HG02571 (cell line): ENCODE results near the gene BCL2.

Experiments used
- ATAC-seq: cut with Tn5 transposase; IDR thresholded peaks from one replicate; pipeline ENCODE4 v1.9.1; 2021; ENCODE audit warnings: mild to moderate bottlenecking, moderate library complexity; ENCODE audit not compliant: unreplicated experiment

BCL2 gene

DNA sequence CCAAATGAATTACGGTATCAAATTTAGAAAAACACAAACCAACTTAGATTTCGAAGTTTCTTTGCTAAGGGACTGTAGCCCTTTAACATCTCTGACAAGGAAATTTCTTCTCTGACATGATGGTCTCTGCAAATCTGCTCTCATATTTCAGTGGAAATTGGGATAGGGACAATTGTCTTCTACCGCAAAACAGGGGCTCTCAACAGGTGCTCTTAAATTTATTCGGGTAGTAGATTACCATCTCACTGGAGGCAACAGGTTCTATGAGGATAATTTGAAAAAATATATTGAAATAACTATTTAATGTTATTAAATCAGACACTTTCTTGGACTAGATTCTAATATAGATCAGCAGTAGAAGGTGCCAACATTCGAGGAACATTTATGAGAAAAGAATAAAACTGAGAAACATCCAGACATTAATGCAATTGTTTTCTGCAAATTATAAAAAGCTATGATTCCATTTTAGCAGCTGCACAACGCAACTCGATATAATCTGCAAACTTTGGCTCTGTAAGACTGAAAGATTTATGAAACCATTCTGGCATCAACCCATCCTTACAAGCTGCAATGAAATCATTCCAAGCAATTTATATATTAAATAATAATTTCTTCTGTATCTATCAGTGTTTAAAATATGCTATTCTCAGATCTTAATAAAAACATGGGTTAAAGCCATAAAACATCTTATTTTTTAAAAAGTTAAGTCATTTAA is 10.0 kb upstream of the BCL2 start:
- no peak for ATAC-seq

GRCh38 chr18:63326011-63326410 is 6.4 kb upstream of the BCL2 start:
- ATAC-seq, result no peak

DNA sequence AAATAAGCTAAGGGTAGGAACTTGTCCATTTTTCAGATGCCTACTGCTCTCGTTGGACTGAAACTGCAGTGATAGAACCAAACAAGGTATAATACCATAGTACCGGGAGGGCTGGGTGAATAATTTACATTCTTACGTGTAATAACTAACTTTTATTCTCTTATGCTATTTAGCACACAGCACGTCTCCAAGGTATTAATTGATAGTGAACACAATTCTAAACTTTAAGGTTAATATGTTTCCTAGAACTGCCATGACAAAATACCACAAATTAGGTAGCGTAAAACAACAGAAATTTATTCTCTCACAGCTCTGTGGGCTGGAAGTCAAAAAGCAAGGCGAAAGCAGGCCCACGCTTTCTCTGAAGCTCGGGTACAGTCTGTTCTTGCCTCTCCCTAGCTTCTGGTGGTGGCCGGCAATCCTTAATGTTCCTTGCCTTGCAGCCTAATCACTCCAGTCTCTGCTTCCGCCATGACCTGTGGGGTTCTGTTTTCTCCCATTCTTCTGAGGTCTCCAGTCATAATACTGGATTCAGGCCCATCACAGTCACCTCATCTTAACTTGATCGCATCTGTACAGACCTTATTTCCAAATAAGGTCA is 5.6 kb upstream of the BCL2 start:
- ATAC-seq, result no peak

DNA sequence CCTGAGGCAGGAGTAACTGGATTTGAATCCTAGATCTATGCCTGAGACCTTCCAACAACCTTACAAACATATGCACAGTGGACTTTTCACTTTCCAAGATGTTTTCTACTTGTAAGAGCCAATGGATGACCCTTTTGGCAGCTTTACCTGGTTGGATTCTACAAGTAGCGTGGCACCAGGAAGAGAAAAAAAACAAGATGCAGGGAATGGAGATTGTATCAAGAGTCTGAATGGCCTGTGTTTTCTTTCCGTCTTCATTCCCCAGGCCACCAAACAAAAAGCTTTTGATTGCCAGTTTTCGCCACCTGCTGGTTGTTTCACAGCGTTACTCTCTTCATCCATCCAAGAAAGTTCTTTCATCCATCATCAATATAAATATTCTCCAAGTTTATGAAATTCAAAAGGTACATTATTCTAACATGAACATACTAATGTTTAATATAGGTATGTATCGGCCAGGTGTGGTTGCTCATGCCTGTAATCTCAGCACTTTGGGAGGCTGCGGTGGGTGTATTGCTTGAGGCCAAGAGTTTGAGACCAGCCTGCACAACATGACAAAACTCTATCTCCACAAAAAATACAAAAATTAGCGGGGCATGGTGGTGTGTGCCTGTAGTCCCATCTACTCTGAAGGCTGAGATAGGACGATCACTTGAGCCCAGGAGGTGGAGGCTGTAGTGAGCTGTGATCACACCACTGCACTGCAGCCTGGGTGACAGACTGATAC is 3.5 kb upstream of the BCL2 start:
- ATAC-seq, result no peak

- no peak for ATAC-seq
These were observed 2.6 kb upstream of the BCL2 start for GRCh38 chr18:63322206-63322605.

GRCh38 chr18:63321291-63321690 is 1.7 kb upstream of the BCL2 start:
- ATAC-seq, result no peak

DNA sequence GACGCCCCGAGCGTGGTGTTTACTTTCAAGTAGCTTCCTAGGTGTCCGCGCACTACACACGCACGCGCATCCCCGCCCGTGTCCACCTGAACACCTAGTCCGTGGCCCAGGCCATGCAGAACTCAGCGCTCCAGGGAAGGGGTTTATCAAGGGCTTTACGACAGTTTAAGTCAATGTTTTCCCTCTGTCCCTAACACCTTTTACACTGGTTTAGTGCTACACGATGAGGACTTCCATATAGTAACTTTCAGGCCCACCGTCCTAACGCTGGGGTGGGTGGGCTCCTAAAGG is 1.4 kb upstream of the BCL2 start:
- no peak for ATAC-seq

DNA sequence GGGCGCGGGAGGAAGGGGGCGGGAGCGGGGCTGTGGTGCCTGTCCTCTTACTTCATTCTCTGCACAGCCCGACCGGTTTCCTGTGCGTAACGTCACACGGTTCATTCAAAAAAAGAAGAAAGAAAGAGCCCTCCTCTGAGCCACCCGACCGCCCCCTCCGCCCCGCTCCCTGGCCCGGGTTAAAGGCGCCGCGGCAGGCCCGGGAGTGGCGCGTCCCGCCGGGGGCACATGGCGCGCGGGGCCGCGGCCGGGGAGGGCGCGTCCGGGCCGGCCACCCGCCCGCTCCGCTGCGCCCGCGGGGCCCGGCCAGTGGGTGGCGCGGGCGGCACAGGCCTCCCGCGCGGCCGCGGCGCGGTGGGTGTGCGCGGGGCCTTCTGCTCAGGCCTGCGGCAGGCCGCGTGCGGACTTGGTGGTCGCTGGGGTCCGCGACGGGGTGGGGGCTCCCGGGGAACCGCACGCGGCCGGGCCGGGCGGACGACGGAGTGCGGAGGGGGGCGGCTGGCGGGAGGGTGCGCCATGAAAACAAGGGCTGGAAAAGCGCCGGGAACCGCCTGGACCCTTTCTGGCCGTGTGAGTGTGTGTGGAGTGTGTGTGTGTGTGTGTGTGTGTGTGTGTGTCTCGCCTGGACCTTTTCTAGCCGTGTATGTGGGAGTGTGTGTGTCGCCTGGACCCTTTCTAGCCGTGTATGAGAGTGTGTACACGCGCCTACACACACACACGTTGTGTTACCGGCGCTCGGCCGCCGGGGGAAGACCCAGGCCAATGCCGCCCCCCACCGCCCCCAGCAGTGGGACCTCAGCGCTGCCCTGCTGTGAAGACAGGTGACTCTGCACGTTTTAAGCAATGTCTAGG is 780 bp upstream of the BCL2 start:
- peak; percentile 57 for ATAC-seq

DNA sequence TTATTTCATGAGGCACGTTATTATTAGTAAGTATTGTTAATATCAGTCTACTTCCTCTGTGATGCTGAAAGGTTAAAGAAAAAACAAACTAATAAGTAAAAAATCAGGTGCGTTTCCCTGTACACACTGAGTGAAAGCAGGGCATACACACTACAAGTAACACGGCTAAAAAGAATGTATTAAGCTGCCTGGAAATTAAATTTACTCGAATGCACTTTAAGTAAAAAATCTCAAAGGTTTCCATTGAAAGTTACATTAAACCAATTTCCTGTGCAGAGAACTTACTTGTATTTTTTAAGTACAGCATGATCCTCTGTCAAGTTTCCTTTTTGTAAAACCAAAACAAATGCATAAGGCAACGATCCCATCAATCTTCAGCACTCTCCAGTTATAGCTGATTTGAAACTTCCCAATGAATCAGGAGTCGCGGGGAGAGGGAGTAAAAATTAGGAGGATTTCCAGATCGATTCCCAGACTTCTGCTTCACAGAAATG is 633 bp downstream of the BCL2 start:
- no peak for ATAC-seq

- ATAC-seq, result peak; percentile 34
These were observed 1.3 kb downstream of the BCL2 start for GRCh38 chr18:63317982-63318888.

- no peak for ATAC-seq
These were observed 2.0 kb downstream of the BCL2 start for GRCh38 chr18:63317556-63317946.

GRCh38 chr18:63316612-63317555 is 2.7 kb downstream of the BCL2 start:
- ATAC-seq, result peak; percentile 18

DNA sequence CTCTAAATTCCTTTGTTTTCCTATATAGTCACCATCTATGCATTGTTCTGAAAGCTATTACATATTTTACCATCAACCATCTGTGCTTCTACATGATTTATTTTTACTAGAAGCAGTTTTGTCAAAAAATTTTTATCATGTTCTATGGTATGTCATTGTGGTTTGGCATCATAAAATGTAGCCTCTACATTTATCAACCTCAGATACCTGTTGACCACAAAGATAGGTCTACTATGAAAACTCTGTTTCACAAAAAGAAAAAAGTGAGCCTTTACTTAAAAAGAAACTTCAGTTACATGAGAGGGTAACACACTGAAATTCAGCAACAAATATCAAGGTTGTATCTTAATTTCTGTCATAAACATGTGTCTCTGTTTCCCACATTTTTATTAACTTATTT is 3.7 kb downstream of the BCL2 start:
- ATAC-seq, result no peak

DNA sequence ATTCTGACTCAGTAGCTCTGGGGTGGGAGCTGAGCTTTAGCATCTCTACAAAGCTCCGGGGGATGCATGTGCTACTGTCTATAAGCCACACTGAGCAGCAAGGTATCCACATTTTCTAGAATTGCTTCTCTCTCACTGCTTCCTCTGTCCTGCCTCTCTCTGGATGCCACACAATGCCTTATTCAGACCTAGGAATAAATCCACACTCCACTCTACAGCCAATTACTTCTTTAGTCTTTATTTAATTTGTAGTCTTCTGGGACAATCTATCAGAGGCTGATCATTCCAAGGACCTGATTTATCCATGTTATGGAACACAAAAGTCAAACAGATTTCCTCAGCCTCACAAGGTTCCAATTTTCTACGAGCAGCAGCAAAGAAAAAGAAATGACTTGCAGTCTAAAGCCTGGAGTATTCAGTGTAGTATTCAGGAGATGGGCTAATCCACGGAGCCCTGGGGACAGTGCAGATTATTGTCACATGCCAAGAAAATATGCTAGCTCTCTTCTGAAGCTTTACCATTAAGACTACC is 4.4 kb downstream of the BCL2 start:
- no peak for ATAC-seq

DNA sequence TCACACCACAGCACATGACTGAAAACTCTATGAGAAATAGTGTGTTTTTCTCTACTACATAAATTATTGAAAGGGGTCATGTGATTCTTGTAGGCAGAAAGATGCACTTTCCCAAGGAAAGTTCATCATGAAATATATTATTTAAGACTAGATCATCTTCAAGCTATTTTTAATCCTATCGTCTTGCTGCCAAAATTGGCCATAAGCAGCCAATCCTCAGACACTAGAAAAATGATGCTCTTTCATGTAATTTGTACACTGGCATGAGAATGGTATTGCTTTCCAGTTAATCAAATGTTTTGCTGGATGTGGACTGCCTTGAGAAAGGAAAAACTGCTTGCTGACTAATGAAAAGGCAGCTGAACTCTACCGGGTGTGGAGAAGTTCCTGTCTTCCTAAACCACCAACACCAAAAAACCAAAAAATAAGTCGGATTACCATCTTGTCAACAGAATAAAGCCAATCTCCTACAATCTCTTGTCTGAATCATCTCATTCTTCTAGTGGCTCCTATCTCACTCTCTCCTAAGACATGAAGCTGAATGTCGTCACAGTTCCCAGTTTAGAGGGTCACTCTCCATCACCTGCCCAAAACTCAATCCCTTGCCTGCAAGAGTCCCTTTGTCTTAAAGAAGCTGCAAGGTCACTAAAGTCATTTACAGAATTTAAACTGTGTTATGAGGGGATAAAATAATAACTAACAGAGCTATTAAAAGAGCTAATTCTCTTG is 5.3 kb downstream of the BCL2 start:
- ATAC-seq, result no peak

DNA sequence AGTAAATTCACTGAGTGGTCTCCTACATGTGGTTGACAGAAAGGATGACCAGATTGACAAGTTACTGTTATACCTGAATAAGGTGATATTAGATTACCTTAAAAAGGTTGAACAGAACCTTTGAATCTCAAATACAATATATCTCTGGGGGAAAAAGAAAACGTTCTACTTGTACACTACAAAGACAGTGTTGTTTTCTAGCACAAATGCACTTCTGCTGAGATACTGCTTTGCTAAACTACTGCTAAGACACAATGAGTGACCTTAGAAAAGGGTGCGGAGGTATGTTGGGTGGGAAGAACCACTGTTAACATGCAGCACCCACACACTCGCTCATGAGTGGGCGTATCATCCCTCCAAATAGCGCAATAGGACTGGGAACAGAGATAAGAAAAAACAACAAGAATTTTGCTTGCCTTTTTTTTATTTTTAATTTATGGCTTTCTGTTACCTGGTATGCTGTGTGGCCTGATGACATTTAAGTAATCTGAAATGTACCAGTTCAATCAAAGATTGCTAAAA is 6.1 kb downstream of the BCL2 start:
- ATAC-seq, result no peak

GRCh38 chr18:63312737-63313395 is 6.7 kb downstream of the BCL2 start:
- ATAC-seq, result peak; percentile 34

GRCh38 chr18:63312019-63312409 is 7.6 kb downstream of the BCL2 start:
- ATAC-seq, result peak; percentile 2
